HepG2 (cell line): Measurements from ENCODE around the gene LCLAT1. TPM values are rescaled to one million over a fixed set of nuclear protein-coding genes. Genes with fewer than 3 reads are reported as not detected.

Experiments used
- ATAC-seq: fragments of 200-7000 bp; cut with Tn5 transposase; 3 replicates; pipeline ENCODE4 v1.9.1; 2020; ENCODE audit warnings: mild to moderate bottlenecking, moderate library complexity
- BruUV-seq: library from RNA; stranded (reverse); fragments of 400-500 nt; replicated peaks from 2 replicates; lab custom pipeline; 2021; lab: Mats Ljungman, UMichigan
- CTCF ChIA-PET: fragments of 300-600 bp; formaldehyde crosslinking; extraction: SDS; loops from one replicate; lab custom pipeline; 2021; ENCODE audit warnings: low total read pairs, inconsistent platforms, low intra/inter-chr PET ratio; lab: Yijun Ruan, JAX
- POLR2A ChIA-PET: fragments of 350-600 bp; sonication (Branson Sonifier 250); formaldehyde crosslinking; loops from one replicate; lab custom pipeline; 2020; ENCODE audit warnings: antibody characterized with exemption, inconsistent platforms; lab: Yijun Ruan, JAX
- DNase-seq: peaks from one replicate; pipeline ENCODE4 v3.0.0-alpha.2; 2015; ENCODE audit warnings: low spot score
- FAIRE-seq: peaks from 3 replicates; lab custom pipeline; 2011; peaks lifted over from hg19 to GRCh38; lab: Jason Lieb, UNC
- H2AFZ ChIP-seq: one replicate; pipeline ENCODE4 v1.6.1; 2011; ENCODE audit warnings: low read length, inconsistent platforms
- H3K27ac ChIP-seq: fragments of 300-600 bp; 3 replicates; pipeline ENCODE4 v1.8.0; 2011; ENCODE audit warnings: mixed run types, mild to moderate bottlenecking, mixed read lengths, low read length, inconsistent platforms; ENCODE audit not compliant: insufficient read depth; ENCODE audit errors: extremely low read length
- H3K27me3 ChIP-seq, 2 experiments: fragments of 200-600 bp in 1 of 2; 2 replicates in 1 of 2; 3 replicates in 1 of 2; pipeline versions ENCODE4 v1.6.0 to v1.8.0; 2011; ENCODE audit warnings: low read length in 2 of 2, mild to moderate bottlenecking in 2 of 2, moderate library complexity in 2 of 2, inconsistent platforms in 1 of 2; ENCODE audit not compliant: insufficient read depth in 2 of 2, control insufficient read depth in 1 of 2
- H3K36me3 ChIP-seq, 2 experiments: fragments of 200-600 bp in 1 of 2; replicated peaks in 1 of 2; 2 replicates in 1 of 2; 3 replicates in 1 of 2; pipeline versions ENCODE4 v1.5.1 to v1.8.0; 2011; ENCODE audit warnings: low read length in 2 of 2, inconsistent platforms in 1 of 2; ENCODE audit not compliant: insufficient read depth in 2 of 2, control insufficient read depth in 1 of 2
- H3K4me1 ChIP-seq: 2 replicates; pipeline ENCODE4 v1.5.1; 2012; ENCODE audit warnings: low read length, inconsistent platforms; ENCODE audit not compliant: insufficient read depth
- H3K4me2 ChIP-seq: 2 replicates; pipeline ENCODE4 v1.6.0; 2011; ENCODE audit warnings: low read depth, low read length, inconsistent platforms
- H3K4me3 ChIP-seq, 3 experiments: fragments of 200-600 bp in 1 of 3; sonication (generic), shearing (Covaris generic) in 1 of 3; replicated peaks in 1 of 3; 2 replicates each; pipeline ENCODE4 v1.5.1; 2011 to 2016; ENCODE audit warnings: low read length in 3 of 3, inconsistent platforms in 2 of 3, low read depth in 2 of 3, mild to moderate bottlenecking in 2 of 3, control low read depth in 1 of 3, mixed read lengths in 1 of 3; ENCODE audit not compliant: insufficient read depth in 1 of 3
- H3K79me2 ChIP-seq: one replicate; pipeline ENCODE4 v1.6.1; 2011; ENCODE audit warnings: low read length, inconsistent platforms; ENCODE audit not compliant: insufficient read depth
- H3K9ac ChIP-seq: 2 replicates; pipeline ENCODE4 v1.6.0; 2011; ENCODE audit warnings: mild to moderate bottlenecking, low read depth, low read length, inconsistent platforms; ENCODE audit not compliant: insufficient read depth
- H3K9me3 ChIP-seq: 2 replicates; pipeline ENCODE4 v1.5.1; 2012; ENCODE audit warnings: mild to moderate bottlenecking, low read length
- H4K20me1 ChIP-seq: 2 replicates; pipeline ENCODE4 v1.6.0; 2011; ENCODE audit warnings: inconsistent platforms, mild to moderate bottlenecking, low read length, moderate library complexity; ENCODE audit not compliant: insufficient read depth
- ATF2 ChIP-seq: sonication (generic); formaldehyde crosslinking; IDR thresholded peaks from 2 replicates; pipeline ENCODE4 v1.4.0; 2020; ENCODE audit warnings: missing genetic modification reagents
- ATF4 ChIP-seq, 2 experiments: fragments of 450-650 bp in 1 of 2; sonication (generic) in 1 of 2; formaldehyde crosslinking; IDR thresholded peaks; 2 replicates each; pipeline versions ENCODE4 v1.5.0 to v1.8.0; 2020 to 2022; ENCODE audit warnings: mild to moderate bottlenecking in 1 of 2, missing genetic modification reagents in 1 of 2
- DR1 ChIP-seq: sonication (generic); formaldehyde crosslinking; IDR thresholded peaks from 2 replicates; pipeline ENCODE4 v1.8.0; 2021; ENCODE audit warnings: mild to moderate bottlenecking, missing genetic modification reagents, inconsistent platforms
- FOXA3 ChIP-seq: IDR thresholded peaks from 2 replicates; pipeline ENCODE4 v1.6.1; 2016; ENCODE audit warnings: missing genetic modification reagents, missing compliant biosample characterization
- FOXP1 ChIP-seq, 2 experiments: fragments of 450-650 bp in 1 of 2; IDR thresholded peaks; 2 replicates each; pipeline ENCODE4 v1.6.1; 2017 to 2018; ENCODE audit warnings: antibody characterized with exemption in 1 of 2
- HDAC6 ChIP-seq: fragments of 200-600 bp; sonication (generic); IDR thresholded peaks from 2 replicates; pipeline ENCODE4 v1.7.0; 2017; ENCODE audit warnings: mild to moderate bottlenecking, antibody characterized with exemption, low read length, low read depth
- HMG20A ChIP-seq: IDR thresholded peaks from 2 replicates; pipeline ENCODE4 v1.6.1; 2016; ENCODE audit warnings: borderline replicate concordance
- HMG20B ChIP-seq: conservative IDR thresholded peaks from 2 replicates; pipeline ENCODE4 v1.6.1; 2016; ENCODE audit warnings: missing genetic modification reagents, missing compliant biosample characterization
- IRF1 ChIP-seq: sonication (generic); formaldehyde crosslinking; IDR thresholded peaks from 2 replicates; pipeline ENCODE4 v1.4.0; 2020; ENCODE audit warnings: low read depth, mild to moderate bottlenecking, missing genetic modification reagents
- KAT8 ChIP-seq: IDR thresholded peaks from 2 replicates; pipeline ENCODE4 v1.6.1; 2016; ENCODE audit warnings: missing genetic modification reagents, missing compliant biosample characterization
- NR2F2 ChIP-seq: IDR thresholded peaks from 2 replicates; pipeline ENCODE4 v1.6.1; 2012; ENCODE audit warnings: low read depth, inconsistent platforms, borderline replicate concordance
- RCOR2 ChIP-seq: IDR thresholded peaks from 2 replicates; pipeline ENCODE4 v1.6.1; 2016; ENCODE audit warnings: missing biosample characterization, missing genetic modification reagents
- WGBS: methylation state at CpG from one replicate; pipeline ENCODE4 v1.1.6; 2017; ENCODE audit warnings: low lambda C conversion rate; 5-methylcytosine and 5-hydroxymethylcytosine counted together
- in situ Hi-C: cut with HindIII; loops from 2 replicates; pipeline ENCODE4 v1.10.0; 2017; ENCODE audit warnings: low pct_unique_long_range_greater_than_20kb; ENCODE audit not compliant: extremely low pct_ligation_motif_present
- intact Hi-C: fragments of 100-400 bp; cut with micrococcal nuclease; formaldehyde crosslinking; loops from one replicate; pipeline ENCODE4 v1.10.0; 2022; ENCODE audit not compliant: unreplicated experiment
- polyA plus RNA-seq, 8 experiments: library from polyadenylated mRNA; depleted of rRNA in 3 of 8; stranded (reverse) in 7 of 8; unstranded in 1 of 8; fragments of >200 nt; fragmentation: Illumina TruSeq in 4 of 8; extraction: Trizol in 4 of 8; gene quantifications; 2 replicates each; pipeline versions ENCODE4 v1.2.1 to v1.2.3, GENCODE V29; 2011 to 2016; ENCODE audit warnings: low read depth in 4 of 8, missing spikeins in 1 of 8, mixed read lengths in 1 of 8; ENCODE audit not compliant: insufficient read depth in 1 of 8
- total RNA-seq, 5 experiments: library from RNA; depleted of rRNA; stranded (reverse); fragments of >200 nt; fragmentation: Illumina TruSeq; extraction: Trizol; gene quantifications; 2 replicates each; pipeline ENCODE4 v1.2.3, GENCODE V29; 2016; ENCODE audit warnings: low read depth in 1 of 5

The LCLAT1 gene
- total and polyA plus RNA-seq, 2 of the 13 experiments (the other 11 are each of a cell fraction or from before 2014, with no cell fraction given): 18.0 to 28.0 TPM

- TF ChIP-seq FOXA3 (CRISPR knock-in tag) (peak; percentile 84), NR2F2 (peak; percentile 21; the same call in 1 of the 2 replicates), HMG20B (CRISPR knock-in tag) (peak; percentile 75), RCOR2 (peak; percentile 21; the same call in 1 of the 2 replicates), HMG20A (peak; percentile 88; the same call in 1 of the 2 replicates), ATF4 (CRISPR knock-in tag; IDR thresholded peaks at IDR 0.05) (peak in 1 of 2 experiments; percentile 83; a peak in 2 of 4 replicates), FOXP1 (IDR thresholded peaks at IDR 0.05) (no peak), FOXP1 (CRISPR knock-in tag; IDR thresholded peaks at IDR 0.05) (peak; percentile 61)
Observed at GRCh38 chr2:30453498-30453897, 6.5 kb downstream of the LCLAT1 start (continued).

- Histone ChIP-seq H3K4me1 (peaks cover 77% of the 10 kb centered on the region), H3K79me2 (peaks cover 93% of the 10 kb centered on the region), H3K27ac (no peak overlapping the region), H3K9ac (no peak overlapping the region), H2AFZ (no peak overlapping the region), H4K20me1 (0 out of 2 replicates have a peak, but pooled peaks cover 4% of the 10 kb centered on the region), H3K4me3 (no peak overlapping the region), H3K9me3 (no peaks in the 10 kb centered on the region), H3K4me2 (no peak overlapping the region), H3K36me3 (no peaks in the 10 kb centered on the region; a peak in 2 of 5 replicates), H3K27me3 (no peaks in the 10 kb centered on the region)
- TF ChIP-seq IRF1 (CRISPR knock-in tag): no peak
- TF ChIP-seq HDAC6: no peak
- TF ChIP-seq DR1: no peak
- TF ChIP-seq KAT8: no peak
- no peak for TF ChIP-seq ATF2 (CRISPR knock-in tag)
- POLR2A ChIA-PET: no interaction called here
- BruUV-seq: no TSS peak
- DNase-seq (no peak), FAIRE-seq (no peak), ATAC-seq (no peak)
- 95% methylated on average over 6 of the region's 6 CpGs for WGBS
- intact Hi-C loops (no loop called here), in situ Hi-C loops (no loop called here)
- CTCF ChIA-PET: no interaction called here
Observed at GRCh38 chr2:30454571-30454970, 7.5 kb downstream of the LCLAT1 start.
